B cell (primary cell): ENCODE measurements around the gene SMIM45.

Source experiments
- ATAC-seq: fragments of 200-7000 bp; cut with Tn5 transposase; one replicate; pipeline ENCODE4 v1.10.0; 2021; ENCODE audit warnings: low read depth, mild to moderate bottlenecking, moderate number of reproducible peaks, moderate library complexity
- CTCF ChIA-PET: fragments of 350-600 bp; sonication (Branson Sonifier 250); formaldehyde crosslinking; loops from one replicate; lab custom pipeline; 2021; ENCODE audit warnings: antibody characterized with exemption, inconsistent platforms; lab: Charles Lee
- POLR2A ChIA-PET: fragments of 350-600 bp; sonication (Branson Sonifier 250); formaldehyde crosslinking; loops from one replicate; lab custom pipeline; 2021; ENCODE audit warnings: antibody characterized with exemption; lab: Charles Lee
- DNase-seq: peaks from one replicate; pipeline ENCODE4 v3.0.0; 2013
- H2AFZ ChIP-seq: 2 replicates; pipeline ENCODE4 v1.6.1; 2012; ENCODE audit warnings: mild to moderate bottlenecking, low read depth, low read length; ENCODE audit not compliant: insufficient read depth, poor library complexity, severe bottlenecking
- H3K27ac ChIP-seq, 2 donors: 1 replicate in 1 of 2; 2 replicates in 1 of 2; pipeline ENCODE4 v1.5.1; 2012 to 2013; ENCODE audit warnings: low read length in 2 of 2, mild to moderate bottlenecking in 2 of 2, moderate library complexity in 1 of 2
- H3K27me3 ChIP-seq, 4 experiments: fragments of 200-600 bp in 1 of 4; sonication (generic) in 1 of 4; replicated peaks in 1 of 4; 1 replicate in 2 of 4; 2 replicates in 2 of 4; pipeline versions ENCODE4 v1.6.1 to v1.7.0; 2013 to 2016; ENCODE audit warnings: low read length in 3 of 4, mild to moderate bottlenecking in 2 of 4, mixed read lengths in 1 of 4, moderate library complexity in 1 of 4; ENCODE audit not compliant: insufficient read depth in 4 of 4, control insufficient read depth in 3 of 4; ENCODE audit errors: control extremely low read depth in 1 of 4
- H3K36me3 ChIP-seq, 2 experiments: replicated peaks in 1 of 2; 1 replicate in 1 of 2; 2 replicates in 1 of 2; pipeline versions ENCODE4 v1.6.1 to v1.7.1; 2013; ENCODE audit warnings: low read length in 1 of 2; ENCODE audit not compliant: insufficient read depth in 2 of 2, control insufficient read depth in 1 of 2; ENCODE audit errors: control extremely low read depth in 1 of 2, extremely low read depth in 1 of 2
- H3K4me1 ChIP-seq, 2 donors: fragments of 200-600 bp in 1 of 2; sonication (generic) in 1 of 2; 1 replicate in 1 of 2; 2 replicates in 1 of 2; pipeline versions ENCODE4 v1.5.1 to v1.6.1; 2013 to 2017; ENCODE audit warnings: low read length in 2 of 2; ENCODE audit not compliant: control insufficient read depth in 2 of 2, insufficient read depth in 2 of 2
- H3K4me2 ChIP-seq: replicated peaks from 2 replicates; pipeline ENCODE3; 2012; ENCODE audit warnings: mild to moderate bottlenecking, low read depth, low read length; ENCODE audit not compliant: poor library complexity, severe bottlenecking
- H3K4me3 ChIP-seq, 5 experiments: fragments of 200-600 bp in 1 of 5; sonication (generic) in 1 of 5; 1 replicate in 3 of 5; 2 replicates in 2 of 5; pipeline versions ENCODE4 v1.5.1 to v1.7.0; 2011 to 2016; ENCODE audit warnings: low read length in 4 of 5, mild to moderate bottlenecking in 4 of 5, low read depth in 2 of 5, control low read depth in 1 of 5, moderate library complexity in 1 of 5; ENCODE audit not compliant: insufficient read depth in 1 of 5; ENCODE audit errors: control extremely low read depth in 1 of 5, extremely low read depth in 1 of 5
- H3K79me2 ChIP-seq: fragments of 200-600 bp; sonication (generic); one replicate; pipeline ENCODE4 v1.6.0; 2016; ENCODE audit warnings: low read length; ENCODE audit not compliant: control insufficient read depth, insufficient read depth
- H3K9ac ChIP-seq: fragments of 200-600 bp; sonication (generic); 2 replicates; pipeline ENCODE4 v1.6.1; 2017; ENCODE audit warnings: mild to moderate bottlenecking, low read length, moderate library complexity
- H3K9me3 ChIP-seq, 3 donors: one replicate each; pipeline versions ENCODE4 v1.6.1 to v1.7.1; 2013; ENCODE audit warnings: low read length in 2 of 3; ENCODE audit not compliant: control insufficient read depth in 2 of 3, insufficient read depth in 1 of 3; ENCODE audit errors: control extremely low read depth in 1 of 3
- H4K20me1 ChIP-seq: 2 replicates; pipeline ENCODE4 v1.6.0; 2012; ENCODE audit warnings: mild to moderate bottlenecking, low read length; ENCODE audit not compliant: insufficient read depth, control insufficient read depth, poor library complexity, severe bottlenecking
- H3K27ac Mint-ChIP-seq: one replicate; pipeline ENCODE4 v1.8.0; 2021; ENCODE audit warnings: mixed read lengths
- H3K27me3 Mint-ChIP-seq: one replicate; pipeline ENCODE4 v1.8.0; 2021; ENCODE audit warnings: mixed read lengths
- H3K4me1 Mint-ChIP-seq: one replicate; pipeline ENCODE4 v1.8.0; 2021; ENCODE audit warnings: mixed read lengths
- H3K4me3 Mint-ChIP-seq: one replicate; pipeline ENCODE4 v1.8.0; 2021; ENCODE audit warnings: mixed read lengths
- H3K9me3 Mint-ChIP-seq: one replicate; pipeline ENCODE4 v1.8.0; 2022; ENCODE audit warnings: mixed read lengths; ENCODE audit not compliant: insufficient read depth
- EZH2 ChIP-seq: IDR thresholded peaks from 2 replicates; pipeline ENCODE4 v1.6.1; 2012; ENCODE audit warnings: borderline replicate concordance, low read depth, mild to moderate bottlenecking, moderate library complexity, low read length; ENCODE audit not compliant: insufficient read depth, poor library complexity, severe bottlenecking
- WGBS: methylation state at CpG from one replicate; pipeline ENCODE4 v1.1.5; 2013; ENCODE audit warnings: missing lambda C conversion rate; ENCODE audit not compliant: insufficient coverage; 5-methylcytosine and 5-hydroxymethylcytosine counted together
- intact Hi-C: fragments of 100-400 bp; cut with micrococcal nuclease; formaldehyde crosslinking; loops from one replicate; pipeline ENCODE4 v1.10.0; 2022
- TF ChIP-seq, protein P1 (sequence below): fragments of 200-600 bp; IDR thresholded peaks from one replicate; pipeline ENCODE4 v1.8.0; 2022; ENCODE audit warnings: antibody characterized with exemption, mild to moderate bottlenecking

Gene SMIM45

DNA sequence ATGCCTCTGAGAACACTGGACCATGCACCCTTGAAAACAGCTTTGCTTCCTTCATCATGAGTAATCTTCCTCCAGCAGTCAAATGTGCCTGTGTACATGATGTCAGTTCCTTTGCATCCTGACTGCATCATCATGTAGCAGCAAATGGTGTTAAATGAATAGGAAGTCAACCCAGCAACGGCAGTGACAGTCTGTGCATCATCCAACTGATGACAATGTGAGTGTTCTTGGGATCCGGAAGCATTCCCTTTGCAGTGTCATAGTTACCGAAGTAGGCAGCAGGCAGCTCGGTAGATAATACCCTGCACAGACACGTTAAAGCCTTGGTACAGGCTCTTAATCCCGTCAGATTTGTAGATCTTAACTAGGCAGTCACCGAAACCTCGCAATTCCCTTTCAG is 49.2 kb downstream of the SMIM45 start:
- TF ChIP-seq, protein P1, sequence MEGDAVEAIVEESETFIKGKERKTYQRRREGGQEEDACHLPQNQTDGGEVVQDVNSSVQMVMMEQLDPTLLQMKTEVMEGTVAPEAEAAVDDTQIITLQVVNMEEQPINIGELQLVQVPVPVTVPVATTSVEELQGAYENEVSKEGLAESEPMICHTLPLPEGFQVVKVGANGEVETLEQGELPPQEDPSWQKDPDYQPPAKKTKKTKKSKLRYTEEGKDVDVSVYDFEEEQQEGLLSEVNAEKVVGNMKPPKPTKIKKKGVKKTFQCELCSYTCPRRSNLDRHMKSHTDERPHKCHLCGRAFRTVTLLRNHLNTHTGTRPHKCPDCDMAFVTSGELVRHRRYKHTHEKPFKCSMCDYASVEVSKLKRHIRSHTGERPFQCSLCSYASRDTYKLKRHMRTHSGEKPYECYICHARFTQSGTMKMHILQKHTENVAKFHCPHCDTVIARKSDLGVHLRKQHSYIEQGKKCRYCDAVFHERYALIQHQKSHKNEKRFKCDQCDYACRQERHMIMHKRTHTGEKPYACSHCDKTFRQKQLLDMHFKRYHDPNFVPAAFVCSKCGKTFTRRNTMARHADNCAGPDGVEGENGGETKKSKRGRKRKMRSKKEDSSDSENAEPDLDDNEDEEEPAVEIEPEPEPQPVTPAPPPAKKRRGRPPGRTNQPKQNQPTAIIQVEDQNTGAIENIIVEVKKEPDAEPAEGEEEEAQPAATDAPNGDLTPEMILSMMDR = no peak
- no peak for TF ChIP-seq EZH2
- no peaks in the 10 kb centered on the region for H3K27me3 Mint-ChIP-seq
- H3K9me3 ChIP-seq = peaks cover 1 to 17% (median 6%) of the 10 kb centered on the region in 3 donors
- no peak overlapping the region for H3K4me3 Mint-ChIP-seq
- H3K27me3 ChIP-seq = peaks cover 0 to 10% (median 3%) of the 10 kb centered on the region in 4 experiments
- no peak overlapping the region for H3K9ac ChIP-seq
- WGBS = 81% methylated on average over 8 of the region's 8 CpGs
- CTCF ChIA-PET = no interaction called here
- no peaks in the 10 kb centered on the region for H3K79me2 ChIP-seq
- H4K20me1 ChIP-seq = no peaks in the 10 kb centered on the region
- no peak overlapping the region for H3K27ac Mint-ChIP-seq
- H3K36me3 ChIP-seq = no peaks in the 10 kb centered on the region
- DNase-seq (no peak), ATAC-seq (no peak)
- peaks cover 25% of the 10 kb centered on the region for H3K4me1 Mint-ChIP-seq
- no peak overlapping the region for H3K27ac ChIP-seq
- no peak overlapping the region for H2AFZ ChIP-seq
- peaks cover 15 to 23% of the 10 kb centered on the region in 2 donors for H3K4me1 ChIP-seq
- H3K9me3 Mint-ChIP-seq = no peaks in the 10 kb centered on the region
- intact Hi-C loops = no loop called here
- H3K4me3 ChIP-seq = no peak overlapping the region
- no peak overlapping the region for H3K4me2 ChIP-seq
- POLR2A ChIA-PET = interaction anchor here (0.7 kb wide), 1 partner anchor 15 kb away, joined by 4 read pairs; no protein-coding TSS in a partner anchor

DNA sequence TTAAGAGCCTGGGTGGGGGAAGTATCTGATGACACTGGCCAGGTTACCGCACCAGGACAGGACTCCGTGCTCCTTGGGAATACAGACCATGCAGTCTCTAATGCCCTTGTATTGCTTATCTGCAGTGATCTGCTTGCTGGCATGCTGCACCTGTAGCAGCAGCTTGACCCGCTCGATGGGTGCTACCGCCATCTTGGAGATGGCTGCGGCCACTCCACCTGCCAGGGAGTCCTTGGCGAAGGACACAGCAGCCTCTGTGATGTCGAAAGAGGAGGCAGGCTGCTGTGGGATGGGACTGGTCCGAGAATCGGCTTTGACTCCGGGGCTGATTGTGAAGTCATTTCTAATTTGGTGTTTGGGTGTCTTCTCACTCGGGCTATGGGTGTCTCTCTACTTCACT is 49.8 kb downstream of the SMIM45 start:
- ATAC-seq = no peak
- no peaks in the 10 kb centered on the region for H3K27me3 Mint-ChIP-seq
- no peak overlapping the region for H3K27ac Mint-ChIP-seq
- H3K4me3 ChIP-seq = no peak overlapping the region
- CTCF ChIA-PET = no interaction called here
- peaks cover 0 to 10% (median 3%) of the 10 kb centered on the region in 4 experiments for H3K27me3 ChIP-seq
- peaks cover 15 to 23% of the 10 kb centered on the region in 2 donors for H3K4me1 ChIP-seq
- H3K79me2 ChIP-seq = no peaks in the 10 kb centered on the region
- TF ChIP-seq EZH2 = no peak
- TF ChIP-seq, protein P1 = no peak
- WGBS = 98% methylated on average over 8 of the region's 12 CpGs
- H3K4me1 Mint-ChIP-seq = peaks cover 25% of the 10 kb centered on the region
- H4K20me1 ChIP-seq = no peaks in the 10 kb centered on the region
- intact Hi-C loops = no loop called here
- no peak overlapping the region for H3K4me2 ChIP-seq
- H3K9me3 Mint-ChIP-seq = no peaks in the 10 kb centered on the region
- H3K27ac ChIP-seq = no peak overlapping the region
- H3K9me3 ChIP-seq = peaks cover 1 to 20% (median 6%) of the 10 kb centered on the region in 3 donors
- no peak for DNase-seq
- no peaks in the 10 kb centered on the region for H3K36me3 ChIP-seq
- no peak overlapping the region for H3K9ac ChIP-seq
- POLR2A ChIA-PET = no interaction called here
- H3K4me3 Mint-ChIP-seq = no peak overlapping the region
- no peak overlapping the region for H2AFZ ChIP-seq
